GM12875 (cell line): ENCODE measurements around the gene CCDC107.
A peak's percentile ranks its signal among the peaks of the same experiment; 100 is the strongest.
"Not testable (repeated sequence)": the region's sequence is repeated elsewhere in the genome, so short reads cannot be mapped to it uniquely, and the experiment has no call there.

Experiments
- H3K4me3 ChIP-seq: one replicate; pipeline ENCODE4 v1.5.1; 2011; ENCODE audit warnings: low read depth, low read length, control low read depth
- CTCF ChIP-seq: IDR thresholded peaks from 2 replicates; pipeline ENCODE4 v1.5.1; 2011; ENCODE audit warnings: low read depth, mild to moderate bottlenecking, control low read depth, inconsistent platforms, low read length, moderate library complexity, borderline replicate concordance; ENCODE audit not compliant: insufficient read depth

The CCDC107 gene

GRCh38 chr9:35658137-35658967, at the start of gene CCDC107:
Gene CCDC107 (plus strand): TSS chr9:35658292. CDS start chr9:35658380, 88 bp downstream.
- H3K4me3 ChIP-seq, result peak within 1 kb of the TSS; percentile 95
- TF ChIP-seq CTCF, result peak; percentile 83

GRCh38 chr9:35609001-35609819, 48.9 kb upstream of the CCDC107 start:
- H3K4me3 ChIP-seq, result no peak overlapping the region
- TF ChIP-seq CTCF, result no peak

GRCh38 chr9:35609820-35610163, 48.3 kb upstream of the CCDC107 start:
- H3K4me3 ChIP-seq, result no peak overlapping the region
- no peak for TF ChIP-seq CTCF

GRCh38 chr9:35611230-35611797, 46.8 kb upstream of the CCDC107 start:
- TF ChIP-seq CTCF, result peak; percentile 82
- no peak overlapping the region for H3K4me3 ChIP-seq

GRCh38 chr9:35612066-35612465, 46.0 kb upstream of the CCDC107 start:
- not testable (repeated sequence) for H3K4me3 ChIP-seq

- H3K4me3 ChIP-seq, result no peak overlapping the region
- TF ChIP-seq CTCF, result no peak
Measured at GRCh38 chr9:35612843-35613242, 45.2 kb upstream of the CCDC107 start.

GRCh38 chr9:35615981-35616680, 42.0 kb upstream of the CCDC107 start:
- no peak overlapping the region for H3K4me3 ChIP-seq
- TF ChIP-seq CTCF, result no peak
